Upper lobe of left lung (tissue), 4 donors: Measurements from ENCODE around the gene CCDC171.

Experiments
- POLR2AphosphoS5 ChIP-seq, 2 donors: sonication (generic); formaldehyde crosslinking; IDR thresholded peaks; one replicate each; pipeline ENCODE4 v1.5.1; 2017; ENCODE audit warnings: antibody characterized with exemption in 2 of 2
- TF ChIP-seq, protein P1 (sequence below), 6 experiments: fragments of 450-650 bp in 4 of 6; fragments of 200-600 bp in 2 of 6; sonication (generic) in 2 of 6; IDR thresholded peaks; one replicate each; pipeline ENCODE4 v1.5.1; 2016 to 2019; ENCODE audit warnings: antibody characterized with exemption in 6 of 6

GRCh38 chr9:15641291-15641690 is 88.4 kb downstream of the CCDC171 start:
- TF ChIP-seq, protein P1, sequence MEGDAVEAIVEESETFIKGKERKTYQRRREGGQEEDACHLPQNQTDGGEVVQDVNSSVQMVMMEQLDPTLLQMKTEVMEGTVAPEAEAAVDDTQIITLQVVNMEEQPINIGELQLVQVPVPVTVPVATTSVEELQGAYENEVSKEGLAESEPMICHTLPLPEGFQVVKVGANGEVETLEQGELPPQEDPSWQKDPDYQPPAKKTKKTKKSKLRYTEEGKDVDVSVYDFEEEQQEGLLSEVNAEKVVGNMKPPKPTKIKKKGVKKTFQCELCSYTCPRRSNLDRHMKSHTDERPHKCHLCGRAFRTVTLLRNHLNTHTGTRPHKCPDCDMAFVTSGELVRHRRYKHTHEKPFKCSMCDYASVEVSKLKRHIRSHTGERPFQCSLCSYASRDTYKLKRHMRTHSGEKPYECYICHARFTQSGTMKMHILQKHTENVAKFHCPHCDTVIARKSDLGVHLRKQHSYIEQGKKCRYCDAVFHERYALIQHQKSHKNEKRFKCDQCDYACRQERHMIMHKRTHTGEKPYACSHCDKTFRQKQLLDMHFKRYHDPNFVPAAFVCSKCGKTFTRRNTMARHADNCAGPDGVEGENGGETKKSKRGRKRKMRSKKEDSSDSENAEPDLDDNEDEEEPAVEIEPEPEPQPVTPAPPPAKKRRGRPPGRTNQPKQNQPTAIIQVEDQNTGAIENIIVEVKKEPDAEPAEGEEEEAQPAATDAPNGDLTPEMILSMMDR (IDR thresholded peaks at IDR 0.05), result no peak
- no peak for TF ChIP-seq POLR2AphosphoS5 (IDR thresholded peaks at IDR 0.05)
